Activated T-cell treated with anti-CD3 and anti-CD28 coated beads, Interleukin-2, amount 50 U/mL, for 72 hours (primary cell): ENCODE measurements around the gene POM121C. TPM values are rescaled to one million over a fixed set of nuclear protein-coding genes. Genes with fewer than 3 reads are reported as not detected.
A peak's percentile ranks its signal among the peaks of the same experiment; 100 is the strongest.
"Not testable (repeated sequence)": the region's sequence is repeated elsewhere in the genome, so short reads cannot be mapped to it uniquely, and the experiment has no call there.

Experiments
- ATAC-seq, 2 donors: fragments of 150-1000 bp; cut with Tn5 transposase; replicated peaks in 1 of 2; 2 replicates each; pipeline ENCODE4 v1.10.0; 2021; ENCODE audit warnings: moderate library complexity in 2 of 2, mild to moderate bottlenecking in 1 of 2
- DNase-seq, 2 donors: peaks; one replicate each; pipeline ENCODE4 v3.0.0; 2021 to 2022; ENCODE audit warnings: mixed read lengths in 1 of 2
- H3K27ac Mint-ChIP-seq: one replicate; pipeline ENCODE4 v1.8.0; 2022; ENCODE audit warnings: mild to moderate bottlenecking, moderate library complexity, mixed read lengths
- H3K27me3 Mint-ChIP-seq: one replicate; pipeline ENCODE4 v1.8.0; 2022; ENCODE audit warnings: low read depth, mixed read lengths
- H3K36me3 Mint-ChIP-seq, 2 donors: one replicate each; pipeline ENCODE4 v1.8.0; 2022; ENCODE audit warnings: mixed read lengths in 2 of 2, mild to moderate bottlenecking in 1 of 2; ENCODE audit not compliant: insufficient read depth in 2 of 2
- H3K4me1 Mint-ChIP-seq: one replicate; pipeline ENCODE4 v1.8.0; 2022; ENCODE audit warnings: low read depth, mixed read lengths
- H3K4me3 Mint-ChIP-seq, 2 donors: one replicate each; pipeline ENCODE4 v1.8.0; 2022; ENCODE audit warnings: mild to moderate bottlenecking in 2 of 2, mixed read lengths in 2 of 2, moderate library complexity in 2 of 2
- H3K9me3 Mint-ChIP-seq, 2 donors: one replicate each; pipeline ENCODE4 v1.8.0; 2022; ENCODE audit warnings: mixed read lengths in 2 of 2
- total RNA-seq, 2 donors: library from RNA; stranded (reverse); gene quantifications; one replicate each; pipeline ENCODE4 v1.2.3, GENCODE V29; 2022

The POM121C gene
- total RNA-seq, 2 donors from 2014 or later: 72.2 to 72.5 TPM

- H3K9me3 Mint-ChIP-seq, DNase-seq, H3K27me3 Mint-ChIP-seq, H3K36me3 Mint-ChIP-seq, H3K4me3 Mint-ChIP-seq, H3K27ac Mint-ChIP-seq, H3K4me1 Mint-ChIP-seq: not testable (repeated sequence)
- peak; percentile 63 to 66 for ATAC-seq
These were observed 87.1 kb downstream of the POM121C start for GRCh38 chr7:75398771-75399700.

GRCh38 chr7:75397865-75398264 is 88.2 kb downstream of the POM121C start:
- H3K27ac Mint-ChIP-seq, H3K36me3 Mint-ChIP-seq, H3K4me3 Mint-ChIP-seq, H3K27me3 Mint-ChIP-seq, H3K4me1 Mint-ChIP-seq, ATAC-seq, DNase-seq, H3K9me3 Mint-ChIP-seq: not testable (repeated sequence)

DNA sequence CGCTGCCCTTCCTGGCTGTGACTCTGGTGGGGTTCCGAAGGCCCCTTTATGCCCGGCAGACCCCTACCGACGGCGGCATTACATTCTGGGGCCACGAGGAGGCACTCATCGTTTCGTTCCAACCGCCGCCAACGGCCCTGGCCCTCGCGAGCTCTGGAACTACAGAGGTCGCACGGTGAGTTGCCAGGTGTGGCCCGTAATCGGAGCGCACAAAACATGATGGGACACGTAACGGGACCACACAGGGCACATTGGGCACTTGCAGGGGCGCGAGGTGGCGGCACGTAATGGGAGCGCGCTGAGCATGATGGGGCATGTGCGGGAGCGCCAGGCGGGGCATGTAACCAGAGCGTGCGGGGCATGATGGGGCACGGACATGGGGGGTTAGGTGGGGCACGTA is 90.8 kb downstream of the POM121C start, which contains the start of gene TRIM73:
Gene TRIM73, plus strand, starts transcription at position 301 of the 400 bp plus-strand sequence. CDS start 3,305 bp downstream, outside the sequence.
- H3K4me1 Mint-ChIP-seq, H3K4me3 Mint-ChIP-seq, H3K9me3 Mint-ChIP-seq, H3K27me3 Mint-ChIP-seq, H3K27ac Mint-ChIP-seq, ATAC-seq, H3K36me3 Mint-ChIP-seq, DNase-seq: not testable (repeated sequence)

- not testable (repeated sequence) for H3K9me3 Mint-ChIP-seq, H3K4me3 Mint-ChIP-seq, H3K27ac Mint-ChIP-seq, DNase-seq, H3K4me1 Mint-ChIP-seq, ATAC-seq, H3K36me3 Mint-ChIP-seq, H3K27me3 Mint-ChIP-seq
These were observed 92.9 kb downstream of the POM121C start for GRCh38 chr7:75393194-75393593.

DNA sequence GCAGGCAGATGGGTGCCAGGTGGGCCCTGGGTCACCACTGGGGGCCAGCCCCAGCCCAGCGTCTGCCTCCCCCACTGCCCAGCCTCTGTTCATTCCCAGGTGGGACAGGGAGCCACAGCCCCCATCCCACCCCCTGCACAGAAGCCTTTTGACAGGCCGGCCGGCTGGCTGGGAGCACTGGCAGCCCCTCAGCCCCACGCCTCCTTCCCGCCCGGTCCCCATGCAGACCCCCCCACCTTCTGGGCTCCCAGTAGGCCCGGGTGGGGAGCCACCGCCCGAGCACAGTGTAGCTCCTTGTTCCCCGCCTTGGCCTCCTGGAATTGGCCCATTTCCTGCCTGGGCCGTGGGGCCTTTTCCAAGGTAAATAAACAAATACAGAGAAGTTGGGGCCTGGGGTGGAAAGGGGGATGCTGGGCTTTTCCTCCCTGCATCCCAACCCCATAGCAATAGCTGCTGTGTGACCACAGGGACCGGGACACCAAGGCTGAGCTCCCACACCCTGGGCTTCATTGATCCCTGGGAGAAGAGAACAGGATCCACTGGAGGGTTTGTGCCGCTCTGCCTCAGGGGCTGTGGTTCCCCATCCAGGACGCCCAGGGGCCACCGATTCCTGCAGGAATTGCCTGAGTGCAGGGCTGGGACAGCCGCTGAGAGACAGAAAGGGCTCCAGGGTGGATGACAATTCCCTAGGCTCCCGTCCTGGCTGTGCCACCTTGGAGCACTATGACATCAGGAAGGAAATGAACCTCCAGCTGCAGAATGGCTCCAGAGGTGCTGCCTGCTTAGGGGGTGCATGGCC is 111.4 kb downstream of the POM121C start:
- peak in 1 of 2 donors; percentile 17 for ATAC-seq
- DNase-seq, H3K9me3 Mint-ChIP-seq, H3K27me3 Mint-ChIP-seq, H3K4me3 Mint-ChIP-seq, H3K36me3 Mint-ChIP-seq, H3K4me1 Mint-ChIP-seq, H3K27ac Mint-ChIP-seq: not testable (repeated sequence)

DNA sequence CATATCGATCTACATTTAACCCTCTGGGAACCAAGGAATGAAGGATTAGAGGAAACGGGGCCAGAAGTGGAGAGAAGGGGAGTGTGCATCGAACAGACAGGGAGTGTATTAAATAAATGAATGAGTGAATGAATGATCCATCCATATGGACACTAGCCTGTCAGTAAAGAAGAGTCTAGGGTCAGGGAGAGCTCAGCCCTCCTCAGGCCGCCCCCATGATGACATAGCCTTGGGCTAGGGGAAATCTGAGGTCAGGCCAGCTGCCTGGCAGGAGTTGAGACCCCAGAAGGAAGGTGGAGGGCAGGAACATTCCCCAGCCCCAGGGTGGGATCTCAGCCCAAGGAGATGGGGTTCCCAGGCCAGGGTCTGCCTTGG is 112.0 kb downstream of the POM121C start:
- H3K4me3 Mint-ChIP-seq, H3K4me1 Mint-ChIP-seq, H3K27ac Mint-ChIP-seq, H3K27me3 Mint-ChIP-seq, ATAC-seq, H3K36me3 Mint-ChIP-seq, H3K9me3 Mint-ChIP-seq, DNase-seq: not testable (repeated sequence)

DNA sequence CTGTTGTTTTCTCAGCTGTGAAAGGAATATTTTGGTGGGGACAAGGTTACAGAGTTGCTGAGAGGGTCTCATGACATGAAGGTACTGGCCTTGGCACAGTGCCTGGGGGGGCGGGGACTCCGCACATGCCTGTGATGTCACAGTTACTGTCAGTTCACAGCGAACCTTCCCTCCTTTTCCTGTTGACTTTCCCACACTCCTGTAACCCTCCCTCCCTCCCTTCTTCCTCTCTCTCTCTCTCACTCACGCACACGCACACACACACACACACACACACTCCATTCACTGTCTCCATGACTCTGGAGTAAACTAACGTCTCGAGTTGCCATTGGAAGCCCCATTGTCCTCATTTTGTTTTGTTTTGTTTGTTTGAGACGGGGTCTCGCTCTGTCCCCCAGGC is 118.8 kb downstream of the POM121C start:
- not testable (repeated sequence) for H3K27me3 Mint-ChIP-seq, H3K27ac Mint-ChIP-seq, ATAC-seq, DNase-seq, H3K36me3 Mint-ChIP-seq, H3K4me1 Mint-ChIP-seq, H3K4me3 Mint-ChIP-seq, H3K9me3 Mint-ChIP-seq

Other genes starting within 250 kb of the POM121C start
- 10 to 100 TPM; 10.6 to 12.1 TPM for gene TRIM73, start 90.7 kb downstream of the POM121C start, total RNA-seq
- gene SPDYE5, start 6.0 kb upstream of the POM121C start, total RNA-seq: not detected